Fibroblast of upper back skin (primary cell): ENCODE measurements around the gene CISTR.
"Not testable (repeated sequence)": the region's sequence is repeated elsewhere in the genome, so short reads cannot be mapped to it uniquely, and the experiment has no call there.

Experiments used
- DNase-seq: peaks from one replicate; pipeline ENCODE4 v3.0.0-alpha.2; 2013

CISTR gene

DNA sequence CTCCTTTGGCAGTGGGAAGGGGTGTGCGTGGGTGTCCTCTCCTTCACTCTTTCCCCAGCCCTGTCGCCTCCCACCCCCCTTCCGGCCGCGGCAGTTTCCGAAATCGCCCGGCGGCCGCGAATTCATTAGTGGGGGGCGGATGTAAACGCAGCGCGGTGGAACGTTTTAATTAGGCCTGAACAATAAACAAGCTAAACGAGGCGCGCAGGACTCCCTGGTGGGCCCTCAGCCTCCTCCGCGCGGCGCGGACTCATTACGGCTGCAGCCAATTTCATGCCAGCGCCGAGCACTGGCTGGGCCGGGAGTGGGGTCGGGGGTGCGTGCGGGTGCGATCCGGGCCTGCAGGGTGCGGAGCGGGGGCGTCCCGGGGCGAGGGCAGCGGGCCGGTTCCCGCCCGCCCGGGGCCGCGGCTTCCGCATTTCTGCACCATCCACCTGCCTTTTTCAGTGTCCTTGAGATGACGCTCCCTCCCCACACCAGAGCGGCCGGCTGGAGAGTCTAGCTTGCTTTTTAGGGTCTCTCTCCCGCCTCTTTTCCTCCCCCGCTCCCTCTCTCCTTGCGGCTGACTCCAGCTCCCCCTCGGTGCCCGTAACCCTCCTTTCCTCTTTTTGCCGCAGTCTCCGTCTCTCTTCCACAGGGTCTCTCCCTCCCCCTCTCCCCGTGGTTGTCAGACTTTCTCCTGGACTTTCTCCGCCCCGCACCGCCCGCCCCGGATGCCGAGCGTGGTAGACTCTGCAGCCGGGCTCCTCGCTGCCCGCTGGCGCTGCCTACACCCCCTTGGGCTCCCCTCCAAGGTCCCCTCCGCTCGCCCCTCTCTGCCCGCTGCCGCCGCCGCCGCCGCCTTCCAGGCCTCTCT lies at the start of gene CISTR:
TSS of gene CISTR (minus strand) at position 644 of the 856 bp plus-strand sequence.
- no peak for DNase-seq

- no peak for DNase-seq
These were observed 46.8 kb upstream of the CISTR start for GRCh38 chr12:53798575-53798974.

DNA sequence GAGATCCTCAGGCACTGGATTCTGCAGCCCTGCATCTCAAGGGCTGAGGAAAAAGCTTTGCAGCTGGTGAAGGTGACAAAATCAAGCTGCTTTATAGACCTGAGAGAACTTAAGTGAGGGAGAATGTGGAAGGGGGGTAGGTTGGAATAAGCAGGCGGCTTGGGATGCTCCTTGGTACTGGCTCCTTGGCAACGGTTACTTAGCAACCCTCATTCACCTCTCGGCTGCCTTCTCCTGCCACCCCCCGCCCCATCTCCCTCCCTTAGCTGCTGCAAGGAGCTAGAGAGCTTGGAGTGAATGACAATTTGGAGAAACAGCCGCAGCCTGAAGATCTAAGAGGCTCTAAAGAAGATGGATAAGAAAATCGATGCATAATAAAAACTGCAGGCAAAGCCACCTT lies 44.1 kb upstream of the CISTR start:
- DNase-seq: no peak

DNA sequence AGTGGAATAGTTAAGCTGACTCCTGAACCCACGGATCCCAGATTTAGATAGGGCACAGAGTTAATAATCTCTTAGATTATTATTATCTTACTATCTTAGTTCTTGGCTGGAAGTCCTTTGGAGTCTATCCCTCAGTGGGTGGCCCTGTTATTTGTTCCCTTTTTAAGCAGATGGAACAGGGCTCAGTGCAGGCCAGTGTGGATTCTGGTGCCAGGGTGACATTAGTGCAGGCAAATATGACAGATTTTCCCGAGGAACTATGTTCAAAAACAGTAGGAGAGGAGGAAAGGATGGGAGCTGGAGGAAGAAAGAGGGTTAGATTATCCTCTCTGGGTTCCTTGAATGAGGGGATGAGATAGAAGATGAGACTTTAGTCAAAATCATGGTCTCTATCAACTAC lies 41.4 kb upstream of the CISTR start:
- no peak for DNase-seq

- DNase-seq: no peak
These were observed 40.1 kb upstream of the CISTR start for GRCh38 chr12:53791735-53792326.

DNA sequence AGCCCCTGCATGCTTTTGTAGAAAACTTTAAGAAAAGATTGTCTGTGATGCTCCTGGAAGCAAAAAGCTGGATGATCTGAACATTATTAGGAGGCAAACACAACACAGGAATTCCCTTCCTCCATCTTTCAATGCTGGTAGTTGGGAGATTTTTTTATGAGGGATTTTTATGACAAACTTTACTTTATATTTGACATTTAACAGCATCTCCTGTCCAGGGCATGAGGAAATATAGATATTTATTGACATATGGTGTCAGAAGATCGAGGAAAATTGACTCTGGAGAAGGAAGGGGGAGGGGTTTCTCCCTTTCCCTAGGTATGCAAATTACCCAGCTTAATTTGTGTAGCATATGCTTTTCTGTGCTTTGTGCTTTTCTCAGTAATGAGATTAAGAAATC lies 37.8 kb upstream of the CISTR start:
- DNase-seq: no peak

DNA sequence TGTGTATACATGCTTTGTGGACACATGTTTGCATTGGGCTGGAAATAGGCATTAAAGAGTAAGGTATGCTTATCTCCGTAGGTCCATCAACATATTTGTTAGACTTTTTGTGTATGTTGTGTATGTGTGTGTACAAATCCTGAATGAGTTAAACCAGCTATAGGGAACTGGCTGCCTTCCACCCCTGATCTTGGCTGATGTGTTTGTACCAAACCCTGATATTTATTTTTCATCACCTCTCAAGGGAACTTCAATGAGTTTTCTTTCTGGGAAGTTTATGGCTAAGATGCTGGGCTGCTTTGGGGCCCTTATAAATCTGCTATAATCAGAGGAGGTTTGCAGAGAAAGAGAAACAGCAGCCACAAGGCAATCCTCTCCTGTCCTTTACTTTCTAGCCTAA lies 37.1 kb upstream of the CISTR start:
- DNase-seq: no peak

DNA sequence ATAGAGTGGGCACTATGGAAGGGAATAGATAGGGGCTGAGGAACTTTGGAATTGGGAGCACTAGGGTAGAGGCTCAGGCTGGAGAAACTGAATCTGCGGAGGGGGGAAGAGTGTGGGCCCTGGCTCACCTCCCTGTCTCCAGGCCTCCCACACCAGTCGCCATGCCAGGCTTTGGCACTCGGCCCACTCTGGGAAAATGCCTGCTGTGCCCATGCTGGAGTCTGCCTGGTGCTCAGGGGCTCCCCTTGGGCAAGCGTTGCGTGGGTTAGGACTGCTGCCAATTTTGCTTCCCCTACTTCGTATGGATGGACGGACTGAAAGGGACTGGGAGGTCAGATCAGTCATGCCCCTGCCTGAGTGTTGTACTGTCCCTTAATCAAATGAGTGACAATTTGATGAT lies 34.6 kb upstream of the CISTR start:
- no peak for DNase-seq

DNA sequence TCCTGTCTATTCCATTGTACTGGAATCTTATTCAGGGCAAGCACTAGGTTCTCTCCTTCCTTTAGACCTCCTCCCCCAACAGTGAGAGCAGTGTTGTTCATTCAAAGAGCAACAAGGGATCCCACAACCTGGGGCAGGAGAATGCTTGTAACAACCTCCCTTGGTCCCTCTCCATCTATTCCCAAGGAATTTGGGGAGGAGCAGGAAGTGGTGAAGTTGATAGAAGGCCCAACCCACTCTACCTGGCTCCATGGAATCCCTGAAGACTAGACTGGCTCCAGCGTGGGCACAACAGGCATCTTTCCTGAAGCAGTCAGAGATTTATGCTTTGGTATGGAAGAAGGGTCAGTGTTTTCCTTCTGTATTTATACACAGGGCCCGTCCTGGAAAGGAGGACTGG lies 33.4 kb upstream of the CISTR start:
- no peak for DNase-seq

DNA sequence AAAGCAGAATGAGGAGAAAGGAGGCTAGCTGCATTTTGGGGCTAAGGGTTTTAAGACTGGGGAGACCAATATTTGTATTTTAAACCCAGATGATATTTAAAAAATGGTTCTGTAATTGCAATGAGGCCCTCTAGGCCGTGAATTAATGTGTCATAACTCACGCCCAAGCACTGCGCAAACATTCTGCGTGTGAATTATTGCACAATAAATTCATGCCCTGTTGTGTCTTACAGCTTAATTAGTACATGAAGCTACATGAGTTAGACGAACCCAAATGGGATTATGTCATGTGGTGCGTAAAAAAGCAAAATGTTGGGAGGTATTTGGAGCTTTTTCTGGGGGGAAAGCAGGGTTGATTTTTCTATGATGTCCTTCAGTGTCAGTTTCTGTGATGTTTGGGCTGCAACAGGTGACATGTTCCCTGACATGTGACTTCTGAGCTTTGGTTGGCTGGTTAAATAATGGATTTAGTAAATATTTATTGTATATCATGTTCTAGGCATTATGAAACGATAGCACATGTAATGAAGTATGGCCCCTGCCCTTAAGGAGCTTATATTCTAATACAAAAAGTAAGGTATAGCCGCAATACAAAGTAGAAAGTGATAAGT lies 30.4 kb upstream of the CISTR start:
- no peak for DNase-seq

GRCh38 chr12:53781228-53781801 lies 29.5 kb upstream of the CISTR start:
- DNase-seq: no peak

- no peak for DNase-seq
These were observed 28.5 kb upstream of the CISTR start for GRCh38 chr12:53780323-53780722.

DNA sequence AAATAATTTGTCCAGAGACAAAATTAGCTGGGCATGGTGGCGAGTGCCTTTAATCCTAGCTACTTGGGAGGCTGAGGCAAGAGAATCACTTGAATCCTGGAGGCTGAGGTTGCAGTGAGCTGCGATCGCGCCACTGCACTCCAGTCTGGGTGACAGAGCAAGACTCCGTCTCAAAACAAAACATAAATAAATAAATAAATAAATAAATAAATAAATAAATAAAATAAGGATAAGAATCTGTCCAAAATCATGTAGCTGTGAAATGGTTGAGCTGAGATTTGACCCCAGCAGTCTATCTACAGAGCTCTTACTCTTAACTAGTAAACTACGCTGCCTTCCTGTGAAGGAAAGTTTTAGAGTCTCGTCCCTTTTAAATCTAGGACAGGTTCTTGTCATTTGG lies 27.9 kb upstream of the CISTR start:
- not testable (repeated sequence) for DNase-seq

DNA sequence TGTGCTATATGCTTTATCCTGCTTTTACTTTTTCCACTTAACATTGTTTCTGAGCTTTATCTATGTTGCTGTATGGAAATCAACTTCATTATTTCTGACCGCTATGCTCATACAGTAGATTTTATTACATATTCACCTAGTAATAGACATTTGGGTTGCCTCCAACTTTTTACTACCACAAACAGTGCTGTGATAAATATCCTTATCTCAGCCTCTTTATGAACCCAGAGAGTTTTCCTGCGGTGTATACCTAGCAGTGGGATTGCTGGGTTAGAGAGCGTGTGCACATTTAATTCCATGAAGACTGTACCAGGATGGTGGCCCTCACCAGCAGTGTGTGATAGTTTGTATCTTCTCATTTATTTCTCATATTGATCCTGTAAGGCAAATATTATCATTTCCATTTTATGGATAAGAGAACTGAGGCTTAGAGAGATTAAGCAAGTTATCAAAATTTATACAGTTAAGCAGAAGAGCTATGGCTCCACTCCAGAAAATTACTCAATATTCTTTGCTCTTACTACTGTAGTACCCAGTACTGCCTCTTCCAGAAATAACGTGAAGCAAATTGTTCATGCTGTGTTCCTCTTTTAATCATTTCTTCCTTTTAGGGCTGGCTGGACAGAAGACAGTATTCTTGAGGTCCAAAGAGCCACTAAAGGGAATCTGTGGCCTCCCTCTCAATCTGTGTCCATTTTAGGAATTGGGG lies 26.3 kb upstream of the CISTR start:
- no peak for DNase-seq

DNA sequence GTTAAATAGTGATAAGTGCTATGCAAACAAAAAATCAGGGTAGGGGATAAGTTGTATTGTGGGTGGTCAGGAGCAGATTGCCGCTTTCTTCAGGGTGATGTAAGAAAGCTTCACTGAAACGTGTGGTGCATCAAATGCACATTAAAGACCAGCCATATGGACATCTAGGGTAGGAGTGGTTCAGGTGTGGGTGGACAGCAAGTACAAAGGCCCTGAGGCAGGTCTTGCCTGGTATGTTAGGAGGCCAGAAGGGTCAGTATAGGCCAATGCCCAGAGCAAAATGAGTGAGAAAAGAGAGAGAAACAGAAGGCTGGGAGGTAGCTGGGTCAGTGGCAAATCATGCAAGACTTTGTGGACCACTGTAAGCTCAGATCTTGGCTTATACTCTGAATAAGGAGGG lies 25.6 kb upstream of the CISTR start:
- DNase-seq: no peak

DNA sequence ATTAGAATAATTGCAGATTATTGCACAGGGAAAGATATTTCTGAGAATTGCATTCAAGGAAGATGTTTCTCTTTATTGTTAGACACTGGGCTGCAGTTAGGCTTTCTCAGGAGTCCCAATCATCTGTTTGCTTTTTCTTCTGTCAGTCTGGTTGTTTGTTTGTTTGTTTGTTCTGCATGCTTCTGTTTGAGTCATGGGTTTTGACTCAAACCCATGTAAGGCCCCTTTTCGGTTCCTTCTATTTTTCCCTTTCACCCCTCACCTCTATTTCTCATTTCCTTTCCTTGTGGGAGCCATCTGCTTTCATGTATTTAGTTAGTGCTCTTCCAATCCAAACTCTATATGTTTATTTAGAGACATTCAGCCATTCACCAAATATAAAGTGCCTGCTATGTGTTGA lies 25.1 kb upstream of the CISTR start:
- DNase-seq: no peak

- DNase-seq: no peak
These were observed 23.8 kb upstream of the CISTR start for GRCh38 chr12:53775478-53776145.

DNA sequence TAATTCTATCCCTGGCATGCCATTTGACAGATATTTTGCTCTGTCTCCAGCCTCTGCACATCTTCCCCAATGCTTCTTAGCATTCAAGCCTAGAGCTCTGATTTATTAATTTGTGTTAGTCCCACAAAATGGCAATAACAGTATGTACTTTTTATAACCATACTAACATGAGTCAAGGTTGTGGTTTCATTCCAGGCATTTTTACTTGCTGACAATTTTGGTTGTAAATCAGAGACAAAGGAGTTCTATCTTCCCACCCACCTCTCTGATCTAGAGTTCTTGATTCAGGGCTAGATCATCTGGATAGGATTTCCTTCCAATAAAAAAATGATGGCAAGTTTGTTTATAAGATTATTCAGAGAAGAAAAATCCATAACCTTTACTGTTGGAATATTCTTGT lies 18.5 kb upstream of the CISTR start:
- peak; percentile 98 for DNase-seq

GRCh38 chr12:53768976-53769375 lies 17.2 kb upstream of the CISTR start:
- no peak for DNase-seq

- DNase-seq: peak; percentile 24
These were observed 15.1 kb upstream of the CISTR start for GRCh38 chr12:53766881-53767280.

DNA sequence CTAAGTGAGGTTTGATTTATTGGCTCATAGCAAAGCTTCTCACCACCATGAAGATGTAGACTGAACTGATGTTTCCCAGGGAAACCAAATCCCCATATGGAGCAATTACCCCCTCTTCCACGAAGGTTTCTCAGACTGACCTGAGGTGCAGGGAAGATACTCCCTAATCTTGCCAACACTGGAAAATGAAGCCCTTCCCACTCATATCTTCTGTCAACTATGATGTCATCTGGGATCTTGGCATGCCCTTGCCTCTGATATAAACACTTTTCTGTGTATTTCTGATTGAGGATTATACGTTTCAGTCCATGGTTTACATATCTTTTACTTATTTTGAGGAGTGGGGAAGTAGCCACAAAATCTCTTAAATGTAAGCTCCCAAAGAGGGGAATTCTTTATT lies 14.1 kb upstream of the CISTR start:
- DNase-seq: no peak

DNA sequence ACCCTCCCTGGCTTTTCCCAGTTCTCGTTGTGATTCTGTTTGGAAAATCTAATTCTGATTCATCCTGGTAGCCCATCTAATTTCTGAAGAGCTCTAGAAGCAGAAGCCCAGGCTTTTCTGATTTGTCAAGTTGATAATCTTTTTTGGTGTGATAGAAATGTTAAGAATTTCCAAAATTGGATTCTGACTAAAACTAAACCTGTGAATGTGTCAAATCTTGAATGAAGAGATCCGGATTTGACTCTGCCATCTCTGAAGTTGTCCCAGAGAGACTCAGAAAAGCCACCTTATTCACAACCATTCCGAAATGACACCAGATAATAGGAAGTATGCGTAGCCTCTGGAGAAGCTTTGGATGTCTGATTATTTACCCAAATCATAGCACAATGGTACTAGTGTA lies 12.8 kb upstream of the CISTR start:
- no peak for DNase-seq

DNA sequence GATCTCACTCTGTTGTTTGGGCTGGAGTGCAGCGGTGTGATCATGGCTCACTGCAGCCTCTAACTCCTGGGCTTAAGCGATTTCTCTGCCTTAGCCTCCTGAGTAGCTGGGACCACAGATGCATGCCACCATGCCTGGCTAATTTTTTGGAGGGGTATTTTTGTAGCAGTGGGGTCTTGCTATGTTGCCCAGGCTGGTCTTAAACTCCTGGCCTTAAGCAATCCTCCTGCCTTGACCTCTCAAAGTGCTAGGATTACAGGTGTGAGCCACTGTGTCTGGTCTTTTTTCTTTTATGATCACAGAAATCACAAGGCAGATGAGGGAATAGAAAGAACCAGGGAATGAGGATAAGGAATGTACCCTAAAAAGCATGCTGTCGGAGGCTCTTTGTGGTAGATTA lies 11.0 kb upstream of the CISTR start:
- not testable (repeated sequence) for DNase-seq
